Measurements from ENCODE around the gene ADORA2A.

DNA sequence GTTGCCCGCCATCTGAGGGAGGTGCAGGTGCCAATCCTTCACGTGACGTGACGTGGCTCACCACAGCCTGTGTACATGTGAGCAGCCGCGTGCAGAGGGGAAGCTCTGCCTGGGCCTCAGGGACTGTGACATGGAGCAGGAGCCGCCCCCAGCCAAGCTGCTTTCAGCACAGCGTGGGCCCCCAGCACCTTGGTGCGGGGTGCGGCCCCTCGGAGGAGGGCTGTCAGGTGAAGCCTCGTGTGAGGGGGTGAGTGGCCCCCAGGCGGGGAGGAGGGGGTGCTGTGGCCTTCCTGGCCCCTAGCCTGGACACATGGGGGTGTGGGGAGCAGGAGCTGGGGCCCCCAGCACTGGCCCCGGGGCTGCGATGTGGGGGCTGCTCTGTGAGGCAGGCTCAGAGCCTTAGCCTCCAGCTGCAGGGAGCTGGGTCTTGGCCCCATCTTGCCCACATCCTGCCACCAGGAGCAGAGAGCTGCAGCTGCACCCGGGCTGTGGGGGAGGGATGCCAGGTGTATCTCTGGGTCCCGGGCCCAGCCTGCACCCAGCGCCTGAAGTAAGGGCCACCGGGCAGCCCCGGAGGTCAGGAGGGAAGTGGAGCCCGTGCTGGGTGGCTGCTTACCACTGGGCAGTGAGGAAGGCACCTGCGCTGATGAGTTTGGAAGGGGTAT, at the start of gene ADORA2A:
- TF ChIP-seq, protein P1, sequence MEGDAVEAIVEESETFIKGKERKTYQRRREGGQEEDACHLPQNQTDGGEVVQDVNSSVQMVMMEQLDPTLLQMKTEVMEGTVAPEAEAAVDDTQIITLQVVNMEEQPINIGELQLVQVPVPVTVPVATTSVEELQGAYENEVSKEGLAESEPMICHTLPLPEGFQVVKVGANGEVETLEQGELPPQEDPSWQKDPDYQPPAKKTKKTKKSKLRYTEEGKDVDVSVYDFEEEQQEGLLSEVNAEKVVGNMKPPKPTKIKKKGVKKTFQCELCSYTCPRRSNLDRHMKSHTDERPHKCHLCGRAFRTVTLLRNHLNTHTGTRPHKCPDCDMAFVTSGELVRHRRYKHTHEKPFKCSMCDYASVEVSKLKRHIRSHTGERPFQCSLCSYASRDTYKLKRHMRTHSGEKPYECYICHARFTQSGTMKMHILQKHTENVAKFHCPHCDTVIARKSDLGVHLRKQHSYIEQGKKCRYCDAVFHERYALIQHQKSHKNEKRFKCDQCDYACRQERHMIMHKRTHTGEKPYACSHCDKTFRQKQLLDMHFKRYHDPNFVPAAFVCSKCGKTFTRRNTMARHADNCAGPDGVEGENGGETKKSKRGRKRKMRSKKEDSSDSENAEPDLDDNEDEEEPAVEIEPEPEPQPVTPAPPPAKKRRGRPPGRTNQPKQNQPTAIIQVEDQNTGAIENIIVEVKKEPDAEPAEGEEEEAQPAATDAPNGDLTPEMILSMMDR (IDR thresholded peaks at IDR 0.05): no peak
- TF ChIP-seq POLR2A (IDR thresholded peaks at IDR 0.05): no peak

Data from heart left ventricle (tissue), 13 donors.